ENCODE data around the gene EIF2A. TPM values are rescaled to one million over a fixed set of nuclear protein-coding genes. Genes with fewer than 3 reads are reported as not detected.

EIF2A gene
- polyA plus RNA-seq, 1 of the 3 experiments (the other 2 are of a cell fraction), result 67.0 TPM

GRCh38 chr3:150603153-150603979, 56.8 kb downstream of the EIF2A start, which contains the start of gene SELENOT (continued):
- TF ChIP-seq GABPA (IDR thresholded peaks at IDR 0.05; ENCODE audit: low read depth) (no peak), FOXJ3 (CRISPR knock-in tag; IDR thresholded peaks at IDR 0.05) (no peak), YY1 (IDR thresholded peaks at IDR 0.05; ENCODE audit: low read depth) (peak; percentile 86), FOXM1 (IDR thresholded peaks at IDR 0.05; ENCODE audit: low read depth) (peak; percentile 58; the same call in 1 of the 2 replicates), POLR2AphosphoS5 (IDR thresholded peaks at IDR 0.05; ENCODE audit: low read depth, low read length) (peak; percentile 99), ELF1 (IDR thresholded peaks at IDR 0.05) (0 out of 2 replicates have a peak, but pooled peaks have one; percentile 32), FOSL2 (IDR thresholded peaks at IDR 0.05; ENCODE audit: borderline replicate concordance, low read depth) (no peak; the same call in 1 of the 2 replicates), MEF2A (IDR thresholded peaks at IDR 0.05; ENCODE audit: borderline replicate concordance, low read depth) (no peak), RCOR1 (IDR thresholded peaks at IDR 0.05; ENCODE audit: low read length) (no peak), SMC3 (IDR thresholded peaks at IDR 0.05; ENCODE audit: low read depth, low read length) (no peak), EZH2phosphoT487 (IDR thresholded peaks at IDR 0.05; ENCODE audit: borderline replicate concordance, low read depth) (no peak), SIN3A (IDR thresholded peaks at IDR 0.05; ENCODE audit: borderline replicate concordance, low read depth, low read length) (peak; percentile 58; the same call in 1 of the 2 replicates), RFX5 (IDR thresholded peaks at IDR 0.05; ENCODE audit: low read length) (no peak), CHD2 (IDR thresholded peaks at IDR 0.05; ENCODE audit: low read length, partially characterized antibody) (peak; percentile 76)
- TF ChIP-seq, protein P1, sequence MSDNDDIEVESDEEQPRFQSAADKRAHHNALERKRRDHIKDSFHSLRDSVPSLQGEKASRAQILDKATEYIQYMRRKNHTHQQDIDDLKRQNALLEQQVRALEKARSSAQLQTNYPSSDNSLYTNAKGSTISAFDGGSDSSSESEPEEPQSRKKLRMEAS (IDR thresholded peaks at IDR 0.05; ENCODE audit: low read depth), result peak; percentile 78

DNA sequence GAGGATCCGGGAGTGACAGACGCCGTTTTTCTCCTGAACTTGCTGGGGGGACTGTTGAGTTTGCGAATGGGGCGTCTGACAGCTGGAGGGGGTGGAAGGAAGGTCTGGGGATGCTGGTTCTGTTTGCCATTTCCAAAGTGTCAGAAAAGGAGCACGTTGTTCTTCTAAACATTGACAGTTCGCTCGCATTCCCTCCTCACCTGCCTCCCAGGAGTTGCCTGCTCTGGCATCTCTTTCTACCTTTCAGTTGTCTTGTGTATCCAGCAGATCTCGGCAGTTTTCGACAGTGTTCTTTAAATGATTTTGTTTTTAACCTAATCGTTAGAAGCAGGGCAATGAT, 57.4 kb downstream of the EIF2A start:
- H3K9me3 ChIP-seq, result 0 out of 2 replicates have a peak, but pooled peaks cover 3% of the 10 kb centered on the region
- peaks cover 83% of the 10 kb centered on the region for H3K79me2 ChIP-seq (ENCODE audit: insufficient read depth)
- no peak for DNase-seq
- H3K36me3 ChIP-seq (replicated peaks in 1 of 2; ENCODE audit: control insufficient read depth in 1 of 2, insufficient read depth in 2 of 2, low read length in 1 of 2), result peaks cover 0 to 18% of the 10 kb centered on the region in 2 experiments
- no peaks in the 10 kb centered on the region for H3K9me2 ChIP-seq
- H3K4me3 ChIP-seq (ENCODE audit: low read depth in 2 of 2, low read length in 1 of 2), result peak overlapping the region; percentile 80 to 85
- 5% methylated on average over 11 of the region's 11 CpGs for WGBS (ENCODE audit: low lambda C conversion rate)
- H3K4me1 ChIP-seq (ENCODE audit: control insufficient read depth in 1 of 2, insufficient read depth in 2 of 2, low read depth in 1 of 2, low read length in 1 of 2), result peaks cover 2 to 29% of the 10 kb centered on the region in 2 experiments
- H2AFZ ChIP-seq (ENCODE audit: low read depth), result peak overlapping the region; percentile 81; the same call in 1 of the 2 replicates
- POLR2A ChIA-PET, result no interaction called here
- H3K9ac ChIP-seq, result peak overlapping the region; percentile 92
- H4K20me1 ChIP-seq (ENCODE audit: insufficient read depth), result peaks cover 13% of the 10 kb centered on the region
- CTCF ChIA-PET, result no interaction called here
- H3K27me3 ChIP-seq (ENCODE audit: insufficient read depth), result no peaks in the 10 kb centered on the region
- peak overlapping the region; percentile 88 for H3K4me2 ChIP-seq
- peak overlapping the region; percentile 90 to 96 for H3K27ac ChIP-seq (ENCODE audit: low read depth in 2 of 2, low read length in 1 of 2)
- H3F3A ChIP-seq (replicated peaks; ENCODE audit: insufficient read depth), result peaks cover 28% of the 10 kb centered on the region
- TF ChIP-seq TAF1 (IDR thresholded peaks at IDR 0.05; ENCODE audit: borderline replicate concordance, low read depth, low read length) (no peak), MXI1 (IDR thresholded peaks at IDR 0.05; ENCODE audit: low read depth, low read length) (peak; percentile 85)

Measured in SK-N-SH (cell line).